ENCODE results near the gene PCGF1. TPM values are rescaled to one million over a fixed set of nuclear protein-coding genes. Genes with fewer than 3 reads are reported as not detected.

PCGF1 gene
- total RNA-seq, 1 donor from 2014 or later, result 41.9 TPM

GRCh38 chr2:74548900-74549826 is 41.7 kb upstream of the PCGF1 start:
- H3K4me3 Mint-ChIP-seq, result peak overlapping the region; percentile 78
- H3K27ac Mint-ChIP-seq, result no peak overlapping the region
- H3K4me1 Mint-ChIP-seq (ENCODE audit: low read depth), result peaks cover 20% of the 10 kb centered on the region
- DNase-seq (ENCODE audit: low spot score), result peak; percentile 39
- no peaks in the 10 kb centered on the region for H3K9me3 Mint-ChIP-seq
- intact Hi-C loops (cut with micrococcal nuclease), result loop anchor here (1.0 kb wide), 1 partner anchor 18 kb away; no protein-coding TSS in a partner anchor
- no peaks in the 10 kb centered on the region for H3K36me3 Mint-ChIP-seq (ENCODE audit: low read depth)
- H3K27me3 Mint-ChIP-seq (ENCODE audit: insufficient read depth), result peaks cover 40% of the 10 kb centered on the region

- H3K27me3 Mint-ChIP-seq (ENCODE audit: insufficient read depth), result peaks cover 39% of the 10 kb centered on the region
These were observed 40.9 kb upstream of the PCGF1 start for GRCh38 chr2:74548285-74548899.

GRCh38 chr2:74546004-74546403 is 38.5 kb upstream of the PCGF1 start:
- Mint-ChIP-seq H3K4me1 (ENCODE audit: low read depth) (peaks cover 15% of the 10 kb centered on the region), H3K4me3 (no peak overlapping the region), H3K27ac (no peak overlapping the region), H3K27me3 (ENCODE audit: insufficient read depth) (peaks cover 40% of the 10 kb centered on the region), H3K36me3 (ENCODE audit: low read depth) (no peaks in the 10 kb centered on the region), H3K9me3 (no peaks in the 10 kb centered on the region)
- no peak for DNase-seq (ENCODE audit: low spot score)
- intact Hi-C loops (cut with micrococcal nuclease), result no loop called here

More at GRCh38 chr2:74548285-74548899, 40.9 kb upstream of the PCGF1 start:
- Mint-ChIP-seq H3K36me3 (ENCODE audit: low read depth) (no peaks in the 10 kb centered on the region), H3K4me3 (peak overlapping the region; percentile 76), H3K9me3 (no peaks in the 10 kb centered on the region), H3K27ac (peak overlapping the region; percentile 62), H3K4me1 (ENCODE audit: low read depth) (peaks cover 20% of the 10 kb centered on the region)
- no peak for DNase-seq (ENCODE audit: low spot score)
- intact Hi-C loops (cut with micrococcal nuclease), result loop anchor here (1.0 kb wide), 1 partner anchor 17 kb away; no protein-coding TSS in a partner anchor

GRCh38 chr2:74544634-74545033 is 37.1 kb upstream of the PCGF1 start:
- Mint-ChIP-seq H3K27me3 (ENCODE audit: insufficient read depth) (peaks cover 36% of the 10 kb centered on the region), H3K4me1 (ENCODE audit: low read depth) (peaks cover 8% of the 10 kb centered on the region), H3K4me3 (no peak overlapping the region), H3K36me3 (ENCODE audit: low read depth) (no peaks in the 10 kb centered on the region), H3K27ac (no peak overlapping the region), H3K9me3 (no peaks in the 10 kb centered on the region)
- intact Hi-C loops (cut with micrococcal nuclease), result no loop called here
- DNase-seq (ENCODE audit: low spot score), result no peak

- no peak overlapping the region for H3K27ac Mint-ChIP-seq
- intact Hi-C loops (cut with micrococcal nuclease), result no loop called here
- H3K27me3 Mint-ChIP-seq (ENCODE audit: insufficient read depth), result peaks cover 33% of the 10 kb centered on the region
- H3K9me3 Mint-ChIP-seq, result no peaks in the 10 kb centered on the region
- H3K36me3 Mint-ChIP-seq (ENCODE audit: low read depth), result no peaks in the 10 kb centered on the region
- no peak for DNase-seq (ENCODE audit: low spot score)
- peaks cover 19% of the 10 kb centered on the region for H3K4me1 Mint-ChIP-seq (ENCODE audit: low read depth)
- no peak overlapping the region for H3K4me3 Mint-ChIP-seq
These were observed 35.5 kb upstream of the PCGF1 start for GRCh38 chr2:74542978-74543377.

- no peak overlapping the region for H3K27ac Mint-ChIP-seq
- intact Hi-C loops (cut with micrococcal nuclease), result no loop called here
- peaks cover 24% of the 10 kb centered on the region for H3K27me3 Mint-ChIP-seq (ENCODE audit: insufficient read depth)
- H3K9me3 Mint-ChIP-seq, result no peaks in the 10 kb centered on the region
- DNase-seq (ENCODE audit: low spot score), result no peak
- no peak overlapping the region for H3K4me3 Mint-ChIP-seq
- H3K4me1 Mint-ChIP-seq (ENCODE audit: low read depth), result peaks cover 17% of the 10 kb centered on the region
- no peaks in the 10 kb centered on the region for H3K36me3 Mint-ChIP-seq (ENCODE audit: low read depth)
These were observed 32.8 kb upstream of the PCGF1 start for GRCh38 chr2:74540291-74540690.

- DNase-seq (ENCODE audit: low spot score), result no peak
- Mint-ChIP-seq H3K27ac (no peak overlapping the region), H3K36me3 (ENCODE audit: low read depth) (peaks cover 1% of the 10 kb centered on the region), H3K27me3 (ENCODE audit: insufficient read depth) (peaks cover 14% of the 10 kb centered on the region), H3K9me3 (no peaks in the 10 kb centered on the region), H3K4me3 (no peak overlapping the region), H3K4me1 (ENCODE audit: low read depth) (peaks cover 17% of the 10 kb centered on the region)
- intact Hi-C loops (cut with micrococcal nuclease), result no loop called here
These were observed 31.4 kb upstream of the PCGF1 start for GRCh38 chr2:74538881-74539339.

GRCh38 chr2:74537140-74537539 is 29.6 kb upstream of the PCGF1 start:
- Mint-ChIP-seq H3K27me3 (ENCODE audit: insufficient read depth) (peaks cover 11% of the 10 kb centered on the region), H3K36me3 (ENCODE audit: low read depth) (peaks cover 13% of the 10 kb centered on the region), H3K9me3 (no peaks in the 10 kb centered on the region), H3K27ac (no peak overlapping the region), H3K4me3 (no peak overlapping the region), H3K4me1 (ENCODE audit: low read depth) (peaks cover 23% of the 10 kb centered on the region)
- DNase-seq (ENCODE audit: low spot score), result no peak
- intact Hi-C loops (cut with micrococcal nuclease), result no loop called here

GRCh38 chr2:74536166-74536950 is 28.9 kb upstream of the PCGF1 start:
- no peak for DNase-seq (ENCODE audit: low spot score)
- intact Hi-C loops (cut with micrococcal nuclease), result no loop called here
- Mint-ChIP-seq H3K4me1 (ENCODE audit: low read depth) (peaks cover 31% of the 10 kb centered on the region), H3K27ac (no peak overlapping the region), H3K36me3 (ENCODE audit: low read depth) (peaks cover 18% of the 10 kb centered on the region), H3K4me3 (no peak overlapping the region), H3K9me3 (no peaks in the 10 kb centered on the region), H3K27me3 (ENCODE audit: insufficient read depth) (peaks cover 7% of the 10 kb centered on the region)

GRCh38 chr2:74535440-74535965 is 28.0 kb upstream of the PCGF1 start:
- no peak overlapping the region for H3K4me3 Mint-ChIP-seq
- H3K27me3 Mint-ChIP-seq (ENCODE audit: insufficient read depth), result peaks cover 7% of the 10 kb centered on the region
- intact Hi-C loops (cut with micrococcal nuclease), result no loop called here
- no peaks in the 10 kb centered on the region for H3K9me3 Mint-ChIP-seq
- H3K36me3 Mint-ChIP-seq (ENCODE audit: low read depth), result peaks cover 23% of the 10 kb centered on the region
- no peak overlapping the region for H3K27ac Mint-ChIP-seq
- no peak for DNase-seq (ENCODE audit: low spot score)
- H3K4me1 Mint-ChIP-seq (ENCODE audit: low read depth), result peaks cover 39% of the 10 kb centered on the region

GRCh38 chr2:74534411-74534810 is 26.9 kb upstream of the PCGF1 start:
- no peak for DNase-seq (ENCODE audit: low spot score)
- Mint-ChIP-seq H3K27ac (no peak overlapping the region), H3K4me1 (ENCODE audit: low read depth) (peaks cover 37% of the 10 kb centered on the region), H3K9me3 (no peaks in the 10 kb centered on the region), H3K36me3 (ENCODE audit: low read depth) (peaks cover 23% of the 10 kb centered on the region), H3K4me3 (no peak overlapping the region), H3K27me3 (ENCODE audit: insufficient read depth) (peaks cover 7% of the 10 kb centered on the region)
- intact Hi-C loops (cut with micrococcal nuclease), result no loop called here

- H3K36me3 Mint-ChIP-seq (ENCODE audit: low read depth), result peaks cover 29% of the 10 kb centered on the region
- H3K4me1 Mint-ChIP-seq (ENCODE audit: low read depth), result peaks cover 30% of the 10 kb centered on the region
- peaks cover 3% of the 10 kb centered on the region for H3K27me3 Mint-ChIP-seq (ENCODE audit: insufficient read depth)
- intact Hi-C loops (cut with micrococcal nuclease), result no loop called here
- DNase-seq (ENCODE audit: low spot score), result no peak
- no peak overlapping the region for H3K4me3 Mint-ChIP-seq
- H3K9me3 Mint-ChIP-seq, result no peaks in the 10 kb centered on the region
- H3K27ac Mint-ChIP-seq, result no peak overlapping the region
These were observed 26.0 kb upstream of the PCGF1 start for GRCh38 chr2:74533464-74533863.

All from activated T-helper 1 cell treated with anti-CD3 and anti-CD28 coated beads, Interleukin-12 subunit alpha, Interleukin-12 subunit beta, Interleukin-2, Interleukin-4 antibody, amounts not matched to agents 30 ng/mL and 10 ng/mL and 1 ng/mL, durations not matched to agents 14 hours and 24 hours and 36 hours (primary cell).